Stimulated activated CD8-positive, alpha-beta memory T cell treated with anti-CD3 and anti-CD28 coated beads, Interleukin-4, amount 100 ng/mL, for 48 hours (primary cell): ENCODE results near the gene RNF126.
"Not testable (repeated sequence)": the region's sequence is repeated elsewhere in the genome, so short reads cannot be mapped to it uniquely, and the experiment has no call there.

Experiments used
- DNase-seq: peaks from one replicate; pipeline ENCODE4 v3.0.0-alpha.2; 2020

Gene RNF126

GRCh38 chr19:624433-625109 lies 38.4 kb downstream of the RNF126 start:
- DNase-seq, result no peak

- no peak for DNase-seq
These were observed 39.0 kb downstream of the RNF126 start for GRCh38 chr19:623974-624373.

- no peak for DNase-seq
These were observed 39.7 kb downstream of the RNF126 start for GRCh38 chr19:623175-623916.

GRCh38 chr19:622666-623065 lies 40.3 kb downstream of the RNF126 start:
- DNase-seq, result no peak

- DNase-seq, result no peak
These were observed 41.2 kb downstream of the RNF126 start for GRCh38 chr19:621819-622218.

- not testable (repeated sequence) for DNase-seq
These were observed 41.8 kb downstream of the RNF126 start for GRCh38 chr19:621191-621590.

GRCh38 chr19:620166-620862 lies 42.7 kb downstream of the RNF126 start:
- no peak for DNase-seq

- DNase-seq, result no peak
These were observed 43.6 kb downstream of the RNF126 start for GRCh38 chr19:619286-620002.

GRCh38 chr19:618674-619285 lies 44.2 kb downstream of the RNF126 start:
- DNase-seq, result no peak

GRCh38 chr19:618247-618619 lies 44.8 kb downstream of the RNF126 start:
- DNase-seq, result no peak

- DNase-seq, result no peak
These were observed 45.3 kb downstream of the RNF126 start for GRCh38 chr19:617551-618246.

GRCh38 chr19:616747-617526 lies 46.1 kb downstream of the RNF126 start:
- DNase-seq, result no peak

- no peak for DNase-seq
These were observed 46.8 kb downstream of the RNF126 start for GRCh38 chr19:616062-616700.

- no peak for DNase-seq
These were observed 47.4 kb downstream of the RNF126 start for GRCh38 chr19:615619-616018.

GRCh38 chr19:613732-614567 lies 49.1 kb downstream of the RNF126 start:
- DNase-seq, result no peak

GRCh38 chr19:612941-613340 lies 50.1 kb downstream of the RNF126 start:
- DNase-seq, result no peak

- peak; percentile 81 for DNase-seq
These were observed 51.5 kb downstream of the RNF126 start for GRCh38 chr19:611481-611868.

GRCh38 chr19:610801-611480 lies 52.1 kb downstream of the RNF126 start:
- DNase-seq, result peak; percentile 74

GRCh38 chr19:610071-610800 lies 52.8 kb downstream of the RNF126 start:
- DNase-seq, result peak; percentile 47
